Muscle of leg (tissue), 11 donors: ENCODE data around the gene ADGRD1. TPM values are rescaled to one million over a fixed set of nuclear protein-coding genes. Genes with fewer than 3 reads are reported as not detected.

Experiments
- DNase-seq: peaks from one replicate; pipeline ENCODE4 v3.0.0; 2013
- H3K27ac ChIP-seq: one replicate; pipeline ENCODE4 v1.5.1; 2013; ENCODE audit warnings: mild to moderate bottlenecking, low read length, control low read depth
- H3K27me3 ChIP-seq: one replicate; pipeline ENCODE4 v1.6.1; 2013; ENCODE audit warnings: low read length; ENCODE audit not compliant: control insufficient read depth, insufficient read depth
- H3K36me3 ChIP-seq: one replicate; pipeline ENCODE4 v1.6.1; 2013; ENCODE audit warnings: low read length; ENCODE audit not compliant: control insufficient read depth, insufficient read depth
- H3K4me1 ChIP-seq: one replicate; pipeline ENCODE4 v1.6.1; 2013; ENCODE audit warnings: low read length; ENCODE audit not compliant: control insufficient read depth, insufficient read depth
- H3K4me3 ChIP-seq: one replicate; pipeline ENCODE4 v1.5.1; 2013; ENCODE audit warnings: low read length, control low read depth
- H3K9me3 ChIP-seq: replicated peaks from 2 replicates; pipeline ENCODE4 v1.6.1; 2013; ENCODE audit warnings: low read depth, low read length; ENCODE audit not compliant: control insufficient read depth
- WGBS: methylation state at CpG from one replicate; pipeline ENCODE4 v1.1.5; 2013; ENCODE audit warnings: missing lambda C conversion rate; ENCODE audit not compliant: insufficient coverage; 5-methylcytosine and 5-hydroxymethylcytosine counted together
- polyA plus RNA-seq, 8 donors: library from polyadenylated mRNA; unstranded; fragments of 120-200 nt; gene quantifications; one replicate each; pipeline versions ENCODE4 v1.2.1 to v1.2.3, GENCODE V29; 2013; ENCODE audit warnings: inconsistent platforms in 1 of 8, low replicate concordance in 1 of 8; ENCODE audit not compliant: insufficient read length in 8 of 8, insufficient read depth in 1 of 8
- total RNA-seq: library from RNA; stranded (reverse); fragments of 120-200 nt; gene quantifications from one replicate; pipeline ENCODE4 v1.2.4, GENCODE V29; 2013

The ADGRD1 gene
- total and polyA plus RNA-seq, 9 donors, result 4.9 to 14.7 (median 10.6) TPM

DNA sequence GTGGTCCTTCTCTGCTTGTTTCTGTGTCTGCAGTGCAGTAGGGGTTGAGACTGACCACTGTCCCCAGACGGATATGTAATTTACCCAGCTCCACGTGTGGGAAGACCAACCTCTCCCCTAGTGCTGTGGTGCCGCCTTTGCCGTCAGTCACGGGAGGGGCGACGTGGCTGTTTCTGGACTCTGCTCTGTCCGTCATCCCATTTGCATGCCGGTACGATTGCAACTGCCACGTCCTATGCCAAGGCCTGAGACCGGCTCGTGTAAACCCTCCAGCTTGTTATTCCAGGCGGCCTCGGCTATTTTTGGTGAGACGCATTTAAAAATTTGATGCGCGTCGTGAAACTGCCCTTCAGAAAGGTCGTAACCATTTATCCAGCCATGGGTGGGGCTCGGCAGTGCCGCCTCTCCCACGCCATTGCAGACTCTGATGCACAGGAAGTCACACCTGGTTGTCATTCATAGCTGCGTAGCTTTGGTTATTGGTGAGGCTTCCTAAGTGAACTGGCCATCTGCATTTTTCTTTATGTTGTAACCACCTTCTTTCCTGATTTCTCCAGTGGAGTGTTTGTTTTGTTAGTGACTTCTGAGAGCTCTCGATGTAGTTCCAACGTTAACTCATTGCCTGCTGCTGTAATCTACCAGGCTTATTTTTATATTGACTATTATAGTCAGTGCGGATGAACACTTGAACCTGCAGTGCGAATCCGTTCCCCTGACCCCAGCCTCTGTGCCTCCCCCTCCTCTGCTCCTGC is 75.1 kb downstream of the ADGRD1 start:
- no peak overlapping the region for H3K27ac ChIP-seq
- no peak for DNase-seq
- no peaks in the 10 kb centered on the region for H3K4me1 ChIP-seq
- H3K27me3 ChIP-seq, result peaks cover 7% of the 10 kb centered on the region
- H3K9me3 ChIP-seq, result no peaks in the 10 kb centered on the region
- no peak overlapping the region for H3K4me3 ChIP-seq
- WGBS, result 82% methylated on average over 26 of the region's 29 CpGs
- H3K36me3 ChIP-seq, result no peaks in the 10 kb centered on the region

DNA sequence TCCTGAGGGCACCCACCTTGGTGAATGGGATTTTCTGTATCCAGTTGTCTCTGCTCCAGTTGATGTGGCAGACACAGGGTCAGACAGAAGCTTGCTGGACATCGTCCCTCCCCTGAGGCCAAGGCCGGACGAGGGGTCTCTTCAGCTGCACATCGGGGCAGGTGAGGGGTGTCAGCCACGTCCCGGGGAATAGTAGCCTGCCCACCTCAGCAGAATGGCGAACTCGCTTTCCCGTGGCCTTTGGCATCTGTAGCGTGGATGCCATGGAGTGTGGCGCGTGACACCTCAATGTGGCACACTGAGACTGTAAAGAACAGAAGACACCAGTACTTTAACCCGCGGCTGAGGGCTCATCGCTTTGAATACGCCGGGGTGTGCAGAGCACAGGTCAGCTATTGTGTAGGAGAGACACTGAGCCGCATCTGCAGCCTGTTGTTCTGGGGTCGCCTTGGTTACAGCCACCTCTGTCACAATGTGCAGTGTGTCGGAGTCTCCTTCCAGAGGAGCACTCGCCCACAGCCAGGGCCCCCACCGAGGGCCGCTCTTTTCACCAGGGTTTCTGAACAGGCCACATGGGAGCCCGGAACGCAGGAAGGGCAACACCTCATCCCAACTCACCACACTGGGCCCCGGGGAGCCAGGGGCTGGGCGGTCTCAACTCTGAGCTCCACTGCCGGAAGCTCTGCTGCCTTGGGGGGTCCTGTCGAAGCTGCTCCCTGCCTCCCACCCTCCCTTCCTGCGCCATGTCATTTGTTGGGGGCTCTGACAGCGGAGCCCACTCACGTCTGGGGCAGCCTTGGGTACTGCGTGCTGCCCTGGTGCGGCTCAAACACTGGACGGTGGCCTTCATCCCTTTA is 77.0 kb downstream of the ADGRD1 start:
- DNase-seq, result no peak
- Histone ChIP-seq H3K4me1 (peaks cover 3% of the 10 kb centered on the region), H3K27me3 (peaks cover 6% of the 10 kb centered on the region), H3K36me3 (no peaks in the 10 kb centered on the region), H3K27ac (no peak overlapping the region), H3K4me3 (no peak overlapping the region), H3K9me3 (no peaks in the 10 kb centered on the region)
- 82% methylated on average over 35 of the region's 35 CpGs for WGBS

DNA sequence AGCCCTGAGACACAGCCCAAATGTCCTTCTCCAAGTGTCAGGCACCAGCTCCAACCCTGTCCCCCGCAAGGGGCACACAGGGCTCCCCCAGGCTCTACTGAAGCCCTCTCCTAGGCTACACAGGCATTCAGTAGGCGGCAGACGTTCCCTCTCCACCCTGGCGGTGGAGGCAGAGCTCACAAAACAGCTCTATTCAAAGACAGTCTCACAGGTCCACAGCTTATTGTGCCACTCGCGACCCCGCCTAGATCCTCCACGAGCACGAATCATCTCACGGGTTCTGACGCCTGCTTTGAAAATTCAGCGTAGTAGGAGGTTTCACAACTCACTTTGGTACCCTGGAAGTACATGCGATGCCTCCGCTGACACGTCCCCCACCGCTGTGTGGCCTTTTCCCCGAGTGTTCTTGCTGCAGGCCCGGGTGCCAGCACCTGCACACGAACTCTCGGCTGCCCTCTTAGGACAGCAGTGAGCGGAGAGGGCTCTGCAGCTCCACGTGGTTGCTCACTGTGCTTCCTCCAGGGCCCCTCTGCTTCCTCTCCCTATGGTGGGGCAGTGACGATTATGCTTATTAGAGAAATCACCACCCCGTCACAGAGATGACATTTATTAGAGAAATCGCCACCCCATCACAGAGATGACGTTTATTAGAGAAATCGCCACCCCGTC is 78.5 kb downstream of the ADGRD1 start:
- Histone ChIP-seq H3K36me3 (no peaks in the 10 kb centered on the region), H3K9me3 (no peaks in the 10 kb centered on the region), H3K4me3 (no peak overlapping the region), H3K4me1 (peaks cover 3% of the 10 kb centered on the region), H3K27me3 (peaks cover 6% of the 10 kb centered on the region), H3K27ac (no peak overlapping the region)
- WGBS, result 74% methylated on average over 16 of the region's 28 CpGs
- no peak for DNase-seq

DNA sequence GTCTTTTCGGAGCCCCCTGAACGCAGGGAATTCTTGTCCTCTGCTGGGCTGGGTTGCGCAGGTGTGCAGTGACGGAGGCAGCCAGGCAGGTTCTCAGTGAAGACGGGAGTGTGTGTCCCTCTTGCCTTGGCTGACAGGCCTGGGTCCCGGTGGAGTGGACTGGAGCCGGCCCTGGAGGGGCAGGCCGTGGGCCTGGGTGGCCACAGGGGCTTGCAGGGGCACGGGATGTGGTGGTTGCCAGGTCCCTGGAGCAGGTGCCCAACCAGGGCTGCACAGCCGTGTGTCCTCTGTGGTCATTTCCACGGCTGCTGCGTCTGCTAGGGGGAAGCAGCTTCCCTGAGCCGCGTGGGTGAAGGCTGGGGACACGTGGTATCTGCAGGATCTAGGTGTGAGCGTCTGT is 79.8 kb downstream of the ADGRD1 start:
- no peak for DNase-seq
- H3K9me3 ChIP-seq, result no peaks in the 10 kb centered on the region
- H3K4me3 ChIP-seq, result no peak overlapping the region
- peaks cover 6% of the 10 kb centered on the region for H3K27me3 ChIP-seq
- 86% methylated on average over 15 of the region's 16 CpGs for WGBS
- no peak overlapping the region for H3K27ac ChIP-seq
- no peaks in the 10 kb centered on the region for H3K36me3 ChIP-seq
- H3K4me1 ChIP-seq, result peaks cover 3% of the 10 kb centered on the region

DNA sequence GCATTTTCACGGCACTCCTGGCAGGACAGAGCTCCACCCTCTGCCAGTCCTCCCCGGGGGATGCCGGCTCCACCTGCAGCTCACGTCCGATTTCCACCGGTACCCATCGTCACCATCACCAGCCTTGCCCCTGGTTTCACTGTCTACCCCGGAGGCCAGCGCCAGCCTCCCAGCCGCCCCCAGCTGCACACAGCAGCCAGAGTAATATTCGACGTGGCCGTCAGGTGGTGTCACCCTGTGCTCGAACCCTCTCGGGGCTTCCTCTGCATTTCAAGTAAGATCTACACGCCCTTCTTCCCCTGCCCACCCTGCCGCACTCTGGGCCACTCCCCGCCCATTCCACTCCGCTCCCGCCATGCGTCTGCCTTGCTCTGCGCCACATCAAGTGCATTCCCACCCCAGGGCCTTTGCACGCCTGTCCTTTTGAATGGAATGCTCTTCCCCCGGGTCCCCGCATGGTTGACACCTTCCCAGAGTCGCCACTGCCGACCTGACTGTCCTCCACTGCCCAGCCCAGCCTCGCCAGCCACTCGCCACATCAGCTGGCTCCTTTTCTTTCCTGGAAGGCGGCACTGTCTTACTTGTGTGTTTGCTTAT is 80.3 kb downstream of the ADGRD1 start:
- no peak overlapping the region for H3K27ac ChIP-seq
- peaks cover 3% of the 10 kb centered on the region for H3K4me1 ChIP-seq
- H3K36me3 ChIP-seq, result no peaks in the 10 kb centered on the region
- no peak for DNase-seq
- peaks cover 6% of the 10 kb centered on the region for H3K27me3 ChIP-seq
- H3K9me3 ChIP-seq, result no peaks in the 10 kb centered on the region
- H3K4me3 ChIP-seq, result no peak overlapping the region
- WGBS, result 91% methylated on average over 28 of the region's 30 CpGs

DNA sequence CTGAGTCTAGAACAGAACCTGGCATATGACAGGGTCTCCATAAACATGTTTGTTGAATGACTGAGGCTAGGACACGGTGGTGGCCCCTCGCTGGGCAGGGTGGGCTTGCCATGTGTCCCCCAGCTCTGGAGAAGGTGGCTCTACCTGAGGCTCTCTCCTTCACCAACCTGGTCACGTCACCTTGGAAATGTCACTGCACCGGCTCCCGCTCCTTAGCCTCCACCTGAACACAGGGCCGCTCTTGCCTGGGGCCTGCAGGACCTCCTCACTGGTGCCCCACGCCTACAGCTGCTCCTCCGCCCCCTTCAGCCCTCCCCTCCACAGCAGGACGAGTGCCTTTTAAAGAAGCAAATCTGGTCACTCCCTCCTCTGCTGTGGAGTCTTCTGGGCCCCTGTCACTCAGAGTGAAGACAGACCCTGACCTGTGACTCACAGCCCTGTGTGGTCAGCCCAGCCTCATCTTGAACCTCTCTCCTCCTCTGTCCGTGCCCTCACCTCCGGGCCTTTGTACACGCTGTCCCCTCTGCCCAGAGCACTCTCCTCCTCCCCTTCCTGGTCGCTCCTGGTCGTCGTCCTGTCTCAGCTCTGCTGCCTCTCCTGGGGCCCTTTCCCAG is 81.0 kb downstream of the ADGRD1 start:
- H3K4me3 ChIP-seq, result no peak overlapping the region
- no peaks in the 10 kb centered on the region for H3K9me3 ChIP-seq
- DNase-seq, result no peak
- peaks cover 2% of the 10 kb centered on the region for H3K27me3 ChIP-seq
- peaks cover 8% of the 10 kb centered on the region for H3K4me1 ChIP-seq
- H3K36me3 ChIP-seq, result no peaks in the 10 kb centered on the region
- no peak overlapping the region for H3K27ac ChIP-seq
- 70% methylated on average over 15 of the region's 15 CpGs for WGBS

DNA sequence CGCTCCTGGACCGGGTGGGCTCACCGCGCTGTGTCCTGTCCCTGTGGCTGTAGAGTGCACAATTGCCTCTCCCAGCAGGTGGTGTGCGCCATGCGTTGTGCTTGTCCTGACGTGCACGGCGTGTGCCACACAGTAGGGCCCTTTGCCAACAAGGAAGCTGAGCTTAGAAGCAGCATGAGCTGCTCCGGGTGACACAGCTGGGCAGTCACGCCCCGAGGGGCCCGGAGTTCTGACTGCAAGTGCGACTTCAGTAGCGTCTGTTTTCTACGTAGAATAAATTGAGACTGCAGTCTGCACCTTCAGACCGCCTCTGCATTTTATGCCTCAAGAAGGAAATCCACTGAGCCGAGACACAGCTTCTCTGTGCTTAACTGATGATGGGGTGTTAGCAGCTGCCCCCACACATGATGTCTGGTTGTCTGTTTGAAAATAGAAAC is 81.6 kb downstream of the ADGRD1 start:
- Histone ChIP-seq H3K27ac (no peak overlapping the region), H3K36me3 (no peaks in the 10 kb centered on the region), H3K9me3 (no peaks in the 10 kb centered on the region), H3K27me3 (peaks cover 2% of the 10 kb centered on the region), H3K4me3 (no peak overlapping the region), H3K4me1 (peaks cover 8% of the 10 kb centered on the region)
- WGBS, result 48% methylated on average over 18 of the region's 18 CpGs
- peak; percentile 45 for DNase-seq

DNA sequence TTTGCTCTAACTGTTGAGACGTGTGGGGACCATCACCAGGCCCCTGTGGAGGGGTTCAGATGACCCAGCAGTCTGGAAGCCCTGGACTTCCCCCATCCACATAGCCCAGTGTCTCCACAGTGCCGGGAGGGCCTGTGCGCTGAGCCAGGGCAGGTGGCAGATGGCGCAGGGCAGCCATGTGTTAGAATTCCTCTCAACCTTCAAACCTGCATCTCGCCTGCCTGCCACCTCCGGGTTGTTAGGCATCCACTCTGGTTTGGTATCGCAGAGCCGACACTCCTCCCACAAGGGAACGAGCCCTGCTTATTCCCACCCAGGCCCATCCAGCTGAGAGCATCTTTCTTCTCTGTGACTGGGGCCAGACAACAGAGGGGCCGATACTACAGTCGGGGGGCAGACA is 84.5 kb downstream of the ADGRD1 start:
- H3K9me3 ChIP-seq, result no peaks in the 10 kb centered on the region
- DNase-seq, result no peak
- H3K4me3 ChIP-seq, result no peak overlapping the region
- no peak overlapping the region for H3K27ac ChIP-seq
- 86% methylated on average over 10 of the region's 11 CpGs for WGBS
- no peaks in the 10 kb centered on the region for H3K36me3 ChIP-seq
- no peaks in the 10 kb centered on the region for H3K27me3 ChIP-seq
- H3K4me1 ChIP-seq, result peaks cover 11% of the 10 kb centered on the region

DNA sequence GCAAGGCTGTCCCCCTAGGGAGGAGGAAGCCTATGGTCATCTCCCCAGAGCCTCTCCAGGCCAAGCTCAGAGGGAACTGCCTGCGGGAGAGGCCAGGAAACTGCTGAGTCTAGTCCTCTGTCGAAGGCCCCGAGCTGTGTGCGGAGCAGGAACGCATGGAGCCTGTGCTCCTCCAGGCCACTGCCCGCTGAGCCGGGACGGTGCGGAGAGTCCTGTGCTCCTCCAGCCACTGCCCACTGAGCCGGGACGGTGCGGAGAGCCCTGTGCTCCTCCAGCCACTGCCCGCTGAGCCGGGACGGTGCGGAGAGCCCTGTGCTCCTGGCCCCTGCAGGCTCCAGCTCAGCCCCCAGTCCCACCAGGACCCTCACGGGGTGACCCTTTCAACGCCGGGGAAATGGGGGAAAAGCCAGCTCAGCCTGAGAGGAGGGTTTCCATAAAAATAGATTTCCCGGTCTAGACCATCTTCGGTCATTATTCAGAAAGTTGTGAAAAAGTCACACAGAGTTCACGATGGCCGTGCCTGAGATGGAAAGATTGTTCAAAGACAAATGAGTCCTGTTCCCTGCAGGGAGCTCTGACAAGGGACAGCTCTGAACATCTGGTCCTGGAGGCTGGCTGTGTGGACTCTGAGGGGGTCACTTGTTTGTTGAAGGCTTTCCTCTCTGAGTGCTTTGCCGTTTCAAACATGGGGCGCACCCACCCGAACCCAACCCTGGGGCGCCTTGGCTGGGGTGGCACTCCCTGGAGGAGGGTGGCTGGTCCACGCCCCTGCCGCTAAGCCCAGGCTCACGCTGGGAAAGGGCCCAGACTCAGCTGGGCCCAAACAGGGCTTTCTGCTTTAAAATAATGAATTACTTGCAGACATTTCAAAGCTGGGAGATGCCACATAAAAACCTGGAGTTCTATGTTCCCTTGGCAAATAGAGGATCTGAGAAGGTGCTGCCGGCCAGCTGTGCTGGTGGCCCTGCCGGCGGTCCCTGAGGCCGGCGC is 85.5 kb downstream of the ADGRD1 start:
- no peaks in the 10 kb centered on the region for H3K9me3 ChIP-seq
- no peaks in the 10 kb centered on the region for H3K27me3 ChIP-seq
- H3K36me3 ChIP-seq, result no peaks in the 10 kb centered on the region
- H3K4me3 ChIP-seq, result no peak overlapping the region
- WGBS, result 62% methylated on average over 30 of the region's 35 CpGs
- DNase-seq, result peak; percentile 23
- no peak overlapping the region for H3K27ac ChIP-seq
- H3K4me1 ChIP-seq, result peaks cover 11% of the 10 kb centered on the region
